Measurements from ENCODE around the gene RBM33. TPM values are rescaled to one million over a fixed set of nuclear protein-coding genes. Genes with fewer than 3 reads are reported as not detected.

The RBM33 gene
- total and polyA plus RNA-seq, 2 of the 13 experiments (the other 11 are each of a cell fraction or from before 2014, with no cell fraction given), result 12.4 to 28.9 TPM

DNA sequence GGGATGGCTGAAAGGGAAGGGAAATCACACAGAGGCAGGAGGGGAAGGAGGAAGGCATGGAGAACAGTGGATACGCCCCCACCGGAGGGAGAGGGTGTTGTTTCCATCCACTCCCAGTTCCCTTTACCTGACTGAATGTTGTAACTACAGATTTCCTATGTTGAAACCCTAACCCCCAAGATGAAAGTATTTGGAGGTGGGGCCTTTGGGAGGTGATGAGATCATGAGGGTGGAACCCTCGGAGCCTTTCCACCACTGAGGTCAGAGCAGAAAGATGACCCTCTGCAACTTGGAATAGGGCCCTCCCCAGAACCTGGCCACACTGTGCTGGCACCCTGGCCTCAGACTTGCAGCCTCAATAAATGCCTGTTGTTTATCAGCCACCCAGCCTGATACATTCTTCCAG, 49.5 kb upstream of the RBM33 start:
- H3K79me2 ChIP-seq (ENCODE audit: insufficient read depth, low read length), result no peaks in the 10 kb centered on the region
- WGBS (ENCODE audit: low lambda C conversion rate), result 7% methylated on average over 2 of the region's 3 CpGs
- no peaks in the 10 kb centered on the region for H3K27me3 ChIP-seq (ENCODE audit: control insufficient read depth in 1 of 2, insufficient read depth in 2 of 2, low read length in 2 of 2)
- no peak overlapping the region for H2AFZ ChIP-seq (ENCODE audit: low read length)
- H3K4me1 ChIP-seq (ENCODE audit: insufficient read depth, low read length), result peaks cover 83% of the 10 kb centered on the region
- no peak overlapping the region for H3K9ac ChIP-seq (ENCODE audit: insufficient read depth, low read depth, low read length)
- H3K36me3 ChIP-seq (replicated peaks in 1 of 2; ENCODE audit: control insufficient read depth in 1 of 2, insufficient read depth in 2 of 2, low read length in 2 of 2), result no peaks in the 10 kb centered on the region
- peak; percentile 80 for DNase-seq (ENCODE audit: low spot score)
- H4K20me1 ChIP-seq (ENCODE audit: insufficient read depth, low read length), result no peaks in the 10 kb centered on the region
- H3K4me2 ChIP-seq (ENCODE audit: low read depth, low read length), result peak overlapping the region; percentile 20
- H3K4me3 ChIP-seq (replicated peaks in 1 of 3; ENCODE audit: insufficient read depth in 1 of 3, low read depth in 2 of 3, low read length in 3 of 3), result no peak overlapping the region
- ATAC-seq, result peak; percentile 33
- in situ Hi-C loops (cut with HindIII; ENCODE audit: extremely low pct_ligation_motif_present, low pct_unique_long_range_greater_than_20kb) (no loop called here), intact Hi-C loops (cut with micrococcal nuclease; ENCODE audit: unreplicated experiment) (loop anchor here (5.0 kb wide), 1 partner anchor 87 kb away; no protein-coding TSS in a partner anchor)
- no peaks in the 10 kb centered on the region for H3K9me3 ChIP-seq (ENCODE audit: low read length)
- ChIA-PET POLR2A (interaction anchor here (2.3 kb wide), 1 partner anchor 24 kb away, joined by 5 read pairs; no protein-coding TSS in a partner anchor), CTCF (ENCODE audit: low intra/inter-chr PET ratio, low total read pairs) (no interaction called here)
- H3K27ac ChIP-seq (ENCODE audit: extremely low read length, insufficient read depth, low read length), result no peak overlapping the region
- BruUV-seq (replicated peaks), result no TSS peak
- peak; percentile 30 for FAIRE-seq
- no peak for TF ChIP-seq PCBP2 (optimal IDR thresholded peaks at IDR 0.05; ENCODE audit: low read depth, low read length, poor library complexity, severe bottlenecking)
- TF ChIP-seq, protein P1, sequence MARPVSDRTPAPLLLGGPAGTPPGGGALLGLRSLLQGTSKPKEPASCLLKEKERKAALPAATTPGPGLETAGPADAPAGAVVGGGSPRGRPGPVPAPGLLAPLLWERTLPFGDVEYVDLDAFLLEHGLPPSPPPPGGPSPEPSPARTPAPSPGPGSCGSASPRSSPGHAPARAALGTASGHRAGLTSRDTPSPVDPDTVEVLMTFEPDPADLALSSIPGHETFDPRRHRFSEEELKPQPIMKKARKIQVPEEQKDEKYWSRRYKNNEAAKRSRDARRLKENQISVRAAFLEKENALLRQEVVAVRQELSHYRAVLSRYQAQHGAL (CRISPR knock-in tag; IDR thresholded peaks at IDR 0.05; ENCODE audit: not compliant biosample characterization), result no peak
- TF ChIP-seq, protein P2, sequence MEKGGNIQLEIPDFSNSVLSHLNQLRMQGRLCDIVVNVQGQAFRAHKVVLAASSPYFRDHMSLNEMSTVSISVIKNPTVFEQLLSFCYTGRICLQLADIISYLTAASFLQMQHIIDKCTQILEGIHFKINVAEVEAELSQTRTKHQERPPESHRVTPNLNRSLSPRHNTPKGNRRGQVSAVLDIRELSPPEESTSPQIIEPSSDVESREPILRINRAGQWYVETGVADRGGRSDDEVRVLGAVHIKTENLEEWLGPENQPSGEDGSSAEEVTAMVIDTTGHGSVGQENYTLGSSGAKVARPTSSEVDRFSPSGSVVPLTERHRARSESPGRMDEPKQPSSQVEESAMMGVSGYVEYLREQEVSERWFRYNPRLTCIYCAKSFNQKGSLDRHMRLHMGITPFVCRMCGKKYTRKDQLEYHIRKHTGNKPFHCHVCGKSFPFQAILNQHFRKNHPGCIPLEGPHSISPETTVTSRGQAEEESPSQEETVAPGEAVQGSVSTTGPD (CRISPR knock-in tag; IDR thresholded peaks at IDR 0.05), result no peak
- TF ChIP-seq EED (CRISPR knock-in tag; IDR thresholded peaks at IDR 0.05), result no peak
- TF ChIP-seq, protein P3, sequence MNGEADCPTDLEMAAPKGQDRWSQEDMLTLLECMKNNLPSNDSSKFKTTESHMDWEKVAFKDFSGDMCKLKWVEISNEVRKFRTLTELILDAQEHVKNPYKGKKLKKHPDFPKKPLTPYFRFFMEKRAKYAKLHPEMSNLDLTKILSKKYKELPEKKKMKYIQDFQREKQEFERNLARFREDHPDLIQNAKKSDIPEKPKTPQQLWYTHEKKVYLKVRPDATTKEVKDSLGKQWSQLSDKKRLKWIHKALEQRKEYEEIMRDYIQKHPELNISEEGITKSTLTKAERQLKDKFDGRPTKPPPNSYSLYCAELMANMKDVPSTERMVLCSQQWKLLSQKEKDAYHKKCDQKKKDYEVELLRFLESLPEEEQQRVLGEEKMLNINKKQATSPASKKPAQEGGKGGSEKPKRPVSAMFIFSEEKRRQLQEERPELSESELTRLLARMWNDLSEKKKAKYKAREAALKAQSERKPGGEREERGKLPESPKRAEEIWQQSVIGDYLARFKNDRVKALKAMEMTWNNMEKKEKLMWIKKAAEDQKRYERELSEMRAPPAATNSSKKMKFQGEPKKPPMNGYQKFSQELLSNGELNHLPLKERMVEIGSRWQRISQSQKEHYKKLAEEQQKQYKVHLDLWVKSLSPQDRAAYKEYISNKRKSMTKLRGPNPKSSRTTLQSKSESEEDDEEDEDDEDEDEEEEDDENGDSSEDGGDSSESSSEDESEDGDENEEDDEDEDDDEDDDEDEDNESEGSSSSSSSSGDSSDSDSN (CRISPR knock-in tag; IDR thresholded peaks at IDR 0.05), result no peak
- TF ChIP-seq MZF1 (CRISPR knock-in tag; IDR thresholded peaks at IDR 0.05; ENCODE audit: borderline replicate concordance), result no peak
- no peak for TF ChIP-seq NFE2 (CRISPR knock-in tag; IDR thresholded peaks at IDR 0.05)
- TF ChIP-seq EZH2 (conservative IDR thresholded peaks at IDR 0.05; ENCODE audit: low read depth, low read length), result no peak
- TF ChIP-seq FOSL1 (CRISPR knock-in tag; IDR thresholded peaks at IDR 0.05; ENCODE audit: borderline replicate concordance), result no peak
- TF ChIP-seq, protein P4, sequence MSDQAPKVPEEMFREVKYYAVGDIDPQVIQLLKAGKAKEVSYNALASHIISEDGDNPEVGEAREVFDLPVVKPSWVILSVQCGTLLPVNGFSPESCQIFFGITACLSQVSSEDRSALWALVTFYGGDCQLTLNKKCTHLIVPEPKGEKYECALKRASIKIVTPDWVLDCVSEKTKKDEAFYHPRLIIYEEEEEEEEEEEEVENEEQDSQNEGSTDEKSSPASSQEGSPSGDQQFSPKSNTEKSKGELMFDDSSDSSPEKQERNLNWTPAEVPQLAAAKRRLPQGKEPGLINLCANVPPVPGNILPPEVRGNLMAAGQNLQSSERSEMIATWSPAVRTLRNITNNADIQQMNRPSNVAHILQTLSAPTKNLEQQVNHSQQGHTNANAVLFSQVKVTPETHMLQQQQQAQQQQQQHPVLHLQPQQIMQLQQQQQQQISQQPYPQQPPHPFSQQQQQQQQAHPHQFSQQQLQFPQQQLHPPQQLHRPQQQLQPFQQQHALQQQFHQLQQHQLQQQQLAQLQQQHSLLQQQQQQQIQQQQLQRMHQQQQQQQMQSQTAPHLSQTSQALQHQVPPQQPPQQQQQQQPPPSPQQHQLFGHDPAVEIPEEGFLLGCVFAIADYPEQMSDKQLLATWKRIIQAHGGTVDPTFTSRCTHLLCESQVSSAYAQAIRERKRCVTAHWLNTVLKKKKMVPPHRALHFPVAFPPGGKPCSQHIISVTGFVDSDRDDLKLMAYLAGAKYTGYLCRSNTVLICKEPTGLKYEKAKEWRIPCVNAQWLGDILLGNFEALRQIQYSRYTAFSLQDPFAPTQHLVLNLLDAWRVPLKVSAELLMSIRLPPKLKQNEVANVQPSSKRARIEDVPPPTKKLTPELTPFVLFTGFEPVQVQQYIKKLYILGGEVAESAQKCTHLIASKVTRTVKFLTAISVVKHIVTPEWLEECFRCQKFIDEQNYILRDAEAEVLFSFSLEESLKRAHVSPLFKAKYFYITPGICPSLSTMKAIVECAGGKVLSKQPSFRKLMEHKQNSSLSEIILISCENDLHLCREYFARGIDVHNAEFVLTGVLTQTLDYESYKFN (CRISPR knock-in tag; conservative IDR thresholded peaks at IDR 0.05), result 0 out of 2 replicates have a peak, but pooled peaks have one; percentile 15
- TF ChIP-seq, protein P5, sequence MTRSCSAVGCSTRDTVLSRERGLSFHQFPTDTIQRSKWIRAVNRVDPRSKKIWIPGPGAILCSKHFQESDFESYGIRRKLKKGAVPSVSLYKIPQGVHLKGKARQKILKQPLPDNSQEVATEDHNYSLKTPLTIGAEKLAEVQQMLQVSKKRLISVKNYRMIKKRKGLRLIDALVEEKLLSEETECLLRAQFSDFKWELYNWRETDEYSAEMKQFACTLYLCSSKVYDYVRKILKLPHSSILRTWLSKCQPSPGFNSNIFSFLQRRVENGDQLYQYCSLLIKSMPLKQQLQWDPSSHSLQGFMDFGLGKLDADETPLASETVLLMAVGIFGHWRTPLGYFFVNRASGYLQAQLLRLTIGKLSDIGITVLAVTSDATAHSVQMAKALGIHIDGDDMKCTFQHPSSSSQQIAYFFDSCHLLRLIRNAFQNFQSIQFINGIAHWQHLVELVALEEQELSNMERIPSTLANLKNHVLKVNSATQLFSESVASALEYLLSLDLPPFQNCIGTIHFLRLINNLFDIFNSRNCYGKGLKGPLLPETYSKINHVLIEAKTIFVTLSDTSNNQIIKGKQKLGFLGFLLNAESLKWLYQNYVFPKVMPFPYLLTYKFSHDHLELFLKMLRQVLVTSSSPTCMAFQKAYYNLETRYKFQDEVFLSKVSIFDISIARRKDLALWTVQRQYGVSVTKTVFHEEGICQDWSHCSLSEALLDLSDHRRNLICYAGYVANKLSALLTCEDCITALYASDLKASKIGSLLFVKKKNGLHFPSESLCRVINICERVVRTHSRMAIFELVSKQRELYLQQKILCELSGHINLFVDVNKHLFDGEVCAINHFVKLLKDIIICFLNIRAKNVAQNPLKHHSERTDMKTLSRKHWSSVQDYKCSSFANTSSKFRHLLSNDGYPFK (CRISPR knock-in tag; IDR thresholded peaks at IDR 0.05; ENCODE audit: borderline replicate concordance), result no peak
